OCI-LY1 (cell line): Measurements from ENCODE around the gene CTCF.

Source experiments
- H2AFZ ChIP-seq: fragments of 200-600 bp; sonication (generic), shearing (Covaris generic); 2 replicates; pipeline ENCODE4 v1.6.0; 2014; ENCODE audit warnings: antibody characterized with exemption, mild to moderate bottlenecking, low read length
- H3F3A ChIP-seq: fragments of 200-600 bp; sonication (generic), shearing (Covaris generic); 2 replicates; pipeline ENCODE4 v1.6.0; 2014; ENCODE audit warnings: mild to moderate bottlenecking, antibody characterized with exemption, low read length, moderate library complexity; ENCODE audit not compliant: insufficient read depth
- H3K27ac ChIP-seq: fragments of 200-600 bp; sonication (generic); 2 replicates; pipeline ENCODE4 v1.5.1; 2014; ENCODE audit warnings: low read length, mixed run types, mild to moderate bottlenecking, low read depth; ENCODE audit not compliant: poor library complexity, severe bottlenecking
- H3K27me3 ChIP-seq: fragments of 200-600 bp; sonication (generic); 2 replicates; pipeline ENCODE4 v1.6.0; 2014; ENCODE audit warnings: antibody characterized with exemption, mild to moderate bottlenecking, low read length, moderate library complexity; ENCODE audit not compliant: insufficient read depth
- H3K36me3 ChIP-seq: fragments of 200-600 bp; sonication (generic); 2 replicates; pipeline ENCODE4 v1.6.1; 2014; ENCODE audit warnings: mild to moderate bottlenecking, antibody characterized with exemption, low read length, moderate library complexity, mixed read lengths; ENCODE audit not compliant: insufficient read depth
- H3K4me1 ChIP-seq: fragments of 200-600 bp; sonication (generic); 2 replicates; pipeline ENCODE4 v1.5.1; 2014; ENCODE audit warnings: mild to moderate bottlenecking, low read length, moderate library complexity; ENCODE audit not compliant: insufficient read depth, severe bottlenecking
- H3K4me2 ChIP-seq: fragments of 200-600 bp; sonication (generic), shearing (Covaris generic); 2 replicates; pipeline ENCODE4 v1.6.1; 2014; ENCODE audit warnings: low read length
- H3K4me3 ChIP-seq: fragments of 200-600 bp; sonication (generic); 2 replicates; pipeline ENCODE4 v1.5.1; 2014; ENCODE audit warnings: low read length, low read depth, mild to moderate bottlenecking, mixed read lengths; ENCODE audit not compliant: poor library complexity, severe bottlenecking
- H3K79me2 ChIP-seq: fragments of 200-600 bp; shearing (Covaris generic); 2 replicates; pipeline ENCODE4 v1.6.1; 2016; ENCODE audit warnings: mixed run types, low read length, mixed read lengths; ENCODE audit not compliant: insufficient read depth
- H3K9ac ChIP-seq: fragments of 200-600 bp; sonication (generic), shearing (Covaris generic); 2 replicates; pipeline ENCODE4 v1.6.1; 2014; ENCODE audit warnings: mild to moderate bottlenecking, low read length, mixed read lengths
- H3K9me2 ChIP-seq: fragments of 200-600 bp; sonication (generic), shearing (Covaris generic); 2 replicates; pipeline ENCODE4 v1.6.1; 2014; ENCODE audit warnings: low read depth, mild to moderate bottlenecking, low read length, mixed read lengths
- H3K9me3 ChIP-seq: fragments of 200-600 bp; shearing (Covaris generic); 2 replicates; pipeline ENCODE4 v1.6.1; 2014; ENCODE audit warnings: low read length, mixed read lengths
- H4K20me1 ChIP-seq: fragments of 200-600 bp; sonication (generic), shearing (Covaris generic); 2 replicates; pipeline ENCODE4 v1.6.0; 2016; ENCODE audit warnings: mild to moderate bottlenecking, low read length; ENCODE audit not compliant: insufficient read depth
- CTCF ChIP-seq: fragments of 200-600 bp; sonication (generic), shearing (Covaris generic); IDR thresholded peaks from 2 replicates; pipeline ENCODE4 v1.5.1; 2017; ENCODE audit warnings: mild to moderate bottlenecking, antibody characterized with exemption, low read length, moderate library complexity, mixed read lengths
- EZH2 ChIP-seq: fragments of 200-600 bp; sonication (generic), shearing (Covaris generic); IDR thresholded peaks from 2 replicates; pipeline ENCODE4 v1.8.0; 2017; ENCODE audit warnings: borderline replicate concordance, mixed run types, mild to moderate bottlenecking, antibody characterized with exemption, low read length, moderate library complexity, mixed read lengths

Gene CTCF

GRCh38 chr16:67562918-67563707 is 787 bp downstream of the CTCF start:
- Histone ChIP-seq H4K20me1 (no peaks in the 10 kb centered on the region), H2AFZ (no peak overlapping the region), H3K9me2 (no peaks in the 10 kb centered on the region), H3K9ac (peak overlapping the region; percentile 95), H3K4me3 (peak overlapping the region; percentile 93), H3K27me3 (no peaks in the 10 kb centered on the region), H3K79me2 (peaks cover 73% of the 10 kb centered on the region), H3K9me3 (no peaks in the 10 kb centered on the region), H3K27ac (peak overlapping the region; percentile 89), H3K4me2 (peak overlapping the region; percentile 81), H3K4me1 (peaks cover 70% of the 10 kb centered on the region), H3F3A (no peaks in the 10 kb centered on the region), H3K36me3 (no peaks in the 10 kb centered on the region)
- peak; percentile 38; the same call in 1 of the 2 replicates for TF ChIP-seq CTCF
- no peak for TF ChIP-seq EZH2

- Histone ChIP-seq H2AFZ (no peak overlapping the region), H3K36me3 (no peaks in the 10 kb centered on the region), H3K9me3 (no peaks in the 10 kb centered on the region), H3K9ac (peak overlapping the region; percentile 95), H3K4me2 (peak overlapping the region; percentile 81), H3F3A (no peaks in the 10 kb centered on the region), H3K79me2 (peaks cover 77% of the 10 kb centered on the region), H3K27ac (peak overlapping the region; percentile 89), H4K20me1 (no peaks in the 10 kb centered on the region), H3K9me2 (no peaks in the 10 kb centered on the region), H3K27me3 (no peaks in the 10 kb centered on the region), H3K4me1 (peaks cover 64% of the 10 kb centered on the region), H3K4me3 (peak overlapping the region; percentile 93)
- no peak for TF ChIP-seq EZH2
- no peak for TF ChIP-seq CTCF
These were observed 1.6 kb downstream of the CTCF start for GRCh38 chr16:67563708-67564468.

- Histone ChIP-seq H4K20me1 (no peaks in the 10 kb centered on the region), H3K36me3 (0 out of 2 replicates have a peak, but pooled peaks cover under 1% of the 10 kb centered on the region), H3K9me2 (no peaks in the 10 kb centered on the region), H3K4me3 (peak overlapping the region; percentile 93), H3F3A (no peaks in the 10 kb centered on the region), H3K27me3 (no peaks in the 10 kb centered on the region), H2AFZ (no peak overlapping the region), H3K9me3 (no peaks in the 10 kb centered on the region), H3K27ac (peak overlapping the region; percentile 89), H3K9ac (peak overlapping the region; percentile 95), H3K79me2 (peaks cover 79% of the 10 kb centered on the region), H3K4me1 (peaks cover 47% of the 10 kb centered on the region), H3K4me2 (peak overlapping the region; percentile 81)
- TF ChIP-seq CTCF (no peak), EZH2 (no peak)
These were observed 3.3 kb downstream of the CTCF start for GRCh38 chr16:67565470-67566100.
